ENCODE measurements around the gene ZNF280A.

GRCh38 chr22:22553735-22554586 lies 33.9 kb upstream of the ZNF280A start:
- TF ChIP-seq CSRNP3 (CRISPR knock-in tag; IDR thresholded peaks at IDR 0.05) = no peak
- no peak for TF ChIP-seq TSHZ2 (CRISPR knock-in tag; IDR thresholded peaks at IDR 0.05)
- TF ChIP-seq ARNTL (CRISPR knock-in tag; IDR thresholded peaks at IDR 0.05; ENCODE audit: borderline replicate concordance, low read depth) = no peak
- no peak for TF ChIP-seq CREB5 (CRISPR knock-in tag; IDR thresholded peaks at IDR 0.05; ENCODE audit: low read depth)
- TF ChIP-seq POU6F1 (CRISPR knock-in tag; IDR thresholded peaks at IDR 0.05; ENCODE audit: borderline replicate concordance, low read depth) = no peak
- TF ChIP-seq PATZ1 (CRISPR knock-in tag; IDR thresholded peaks at IDR 0.05; ENCODE audit: borderline replicate concordance) = no peak
- TF ChIP-seq ZFP3 (CRISPR knock-in tag; IDR thresholded peaks at IDR 0.05) = no peak
- no peak for TF ChIP-seq TOX (CRISPR knock-in tag; IDR thresholded peaks at IDR 0.05; ENCODE audit: borderline replicate concordance)
- TF ChIP-seq BACH2 (CRISPR knock-in tag; IDR thresholded peaks at IDR 0.05; ENCODE audit: borderline replicate concordance) = no peak
- no peak for TF ChIP-seq OSR1 (CRISPR knock-in tag; IDR thresholded peaks at IDR 0.05)
- no peak for TF ChIP-seq GLIS3 (CRISPR knock-in tag; IDR thresholded peaks at IDR 0.05)
- TF ChIP-seq PPARA (CRISPR knock-in tag; IDR thresholded peaks at IDR 0.05; ENCODE audit: borderline replicate concordance) = no peak
- no peak for TF ChIP-seq TCF4 (CRISPR knock-in tag; IDR thresholded peaks at IDR 0.05; ENCODE audit: borderline replicate concordance)

Measured in SK-N-SH treated with all-trans-retinoic acid at 6 μM for 48 hours (cell line).